Pons (tissue), 1 donor: ENCODE data around the gene AGPAT4.
"Not testable (repeated sequence)": the region's sequence is repeated elsewhere in the genome, so short reads cannot be mapped to it uniquely, and the experiment has no call there.

Experiments used
- DNase-seq: peaks from one replicate; pipeline ENCODE4 v3.0.0-alpha.2; 2016; ENCODE audit warnings: low spot score

AGPAT4 gene, protein sequence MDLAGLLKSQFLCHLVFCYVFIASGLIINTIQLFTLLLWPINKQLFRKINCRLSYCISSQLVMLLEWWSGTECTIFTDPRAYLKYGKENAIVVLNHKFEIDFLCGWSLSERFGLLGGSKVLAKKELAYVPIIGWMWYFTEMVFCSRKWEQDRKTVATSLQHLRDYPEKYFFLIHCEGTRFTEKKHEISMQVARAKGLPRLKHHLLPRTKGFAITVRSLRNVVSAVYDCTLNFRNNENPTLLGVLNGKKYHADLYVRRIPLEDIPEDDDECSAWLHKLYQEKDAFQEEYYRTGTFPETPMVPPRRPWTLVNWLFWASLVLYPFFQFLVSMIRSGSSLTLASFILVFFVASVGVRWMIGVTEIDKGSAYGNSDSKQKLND

GRCh38 chr6:161273752-161274487 is at the start of gene AGPAT4:
Gene AGPAT4, minus strand, starts transcription at chr6:161274061. Its CDS starts 41,848 bp downstream, at chr6:161232213.
- DNase-seq: peak; percentile 98

GRCh38 chr6:161319231-161319630 is 45.4 kb upstream of the AGPAT4 start:
- DNase-seq: peak; percentile 99

DNA sequence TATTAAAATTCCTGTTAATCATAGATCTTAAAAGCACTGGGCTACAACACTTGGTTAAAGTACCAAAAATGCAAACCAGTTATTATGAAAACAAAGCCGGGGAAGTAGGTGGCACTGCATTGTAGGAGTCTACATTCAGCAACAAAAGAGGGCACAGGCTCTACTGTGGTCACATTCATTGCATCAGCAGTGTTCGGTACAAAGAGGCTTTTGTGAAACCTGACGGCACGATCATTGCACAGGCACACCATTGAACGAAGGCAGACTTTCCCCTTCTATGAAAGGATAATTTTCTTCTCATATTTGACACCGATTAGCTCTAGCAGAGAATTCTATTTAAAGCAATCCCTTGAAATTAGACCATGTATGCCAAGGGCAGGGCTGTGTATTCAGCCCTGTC is 44.6 kb upstream of the AGPAT4 start:
- peak; percentile 97 for DNase-seq

DNA sequence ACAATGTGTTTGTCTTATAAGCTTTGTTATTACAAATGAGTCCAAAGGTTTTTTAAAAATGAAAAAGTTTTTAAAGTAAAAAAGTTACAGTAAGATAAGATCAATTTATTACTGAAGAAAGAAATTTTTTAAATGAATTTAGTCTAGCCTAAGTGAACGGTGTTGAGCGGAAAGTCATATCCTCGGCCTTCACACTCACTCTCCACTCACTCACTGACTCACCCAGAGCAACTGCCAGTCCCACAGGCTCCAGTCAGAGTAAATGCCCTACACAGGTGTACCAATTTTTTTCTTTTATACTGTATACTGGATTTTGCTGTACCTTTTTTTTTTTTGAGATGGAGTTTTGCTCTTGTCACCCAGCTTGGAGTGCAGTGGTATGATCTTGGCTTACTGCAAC is 42.7 kb upstream of the AGPAT4 start:
- no peak for DNase-seq

GRCh38 chr6:161315246-161315917 is 41.5 kb upstream of the AGPAT4 start:
- DNase-seq: not testable (repeated sequence)

DNA sequence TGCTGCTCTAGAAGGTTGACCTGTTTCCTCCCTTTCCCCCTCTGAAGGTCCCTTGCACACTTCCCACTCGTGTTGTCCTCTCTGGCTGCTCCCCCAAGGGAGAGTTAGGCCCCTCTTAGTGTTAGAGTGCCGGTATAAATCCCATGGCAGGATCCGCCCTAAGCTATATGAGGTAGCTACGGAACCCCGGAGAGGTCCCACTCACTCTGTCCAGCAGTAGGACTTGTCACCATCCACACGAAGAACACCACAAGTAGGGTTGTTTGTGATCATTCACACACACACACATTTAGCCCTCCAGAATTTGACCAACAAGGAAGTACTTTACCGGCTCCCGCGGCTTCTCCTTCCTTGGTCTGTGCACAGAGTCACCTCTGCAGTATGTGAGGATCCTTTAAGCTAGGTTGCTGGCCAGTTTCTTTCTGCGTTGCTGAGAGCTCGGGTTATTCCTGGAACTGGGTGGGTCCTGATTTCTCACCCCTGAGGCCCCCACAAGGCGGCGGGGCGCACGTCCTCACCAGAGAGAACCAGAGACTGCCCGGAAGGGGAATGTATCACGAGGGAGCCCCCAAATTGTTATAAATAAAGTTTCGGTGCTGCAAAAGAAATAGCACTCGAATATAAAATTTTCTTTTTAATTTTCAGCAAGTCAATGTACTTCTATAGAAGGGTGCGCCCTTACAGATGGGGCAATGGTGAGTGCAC is 40.8 kb upstream of the AGPAT4 start:
- not testable (repeated sequence) for DNase-seq

DNA sequence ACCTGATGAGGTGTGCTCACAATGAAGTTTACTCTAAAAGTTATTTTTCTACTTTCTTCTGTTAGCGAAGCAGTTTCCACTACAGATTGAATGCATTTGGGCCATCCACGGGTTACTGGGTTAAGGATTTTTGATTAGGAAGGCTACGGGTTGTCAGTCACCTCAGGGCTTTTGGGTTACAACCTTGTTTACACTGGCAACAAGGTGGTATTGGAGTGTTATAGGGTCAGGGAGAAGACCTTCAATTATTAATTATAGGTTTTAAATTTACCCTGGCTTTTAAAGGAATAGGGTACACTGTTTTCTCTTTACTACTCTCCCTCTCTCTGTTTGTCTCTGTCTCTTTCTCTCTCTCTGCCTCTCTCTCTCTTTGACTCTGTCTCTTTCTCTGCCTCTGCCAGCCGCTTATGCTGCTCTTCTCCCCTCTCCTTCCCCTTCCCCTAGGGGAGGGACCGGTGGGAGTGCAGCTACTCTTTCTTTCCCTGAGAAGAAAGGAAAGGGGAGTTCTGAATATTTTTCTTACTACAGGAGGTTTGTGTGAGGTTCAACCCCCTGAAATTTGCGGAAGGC is 40.2 kb upstream of the AGPAT4 start:
- DNase-seq: no peak

DNA sequence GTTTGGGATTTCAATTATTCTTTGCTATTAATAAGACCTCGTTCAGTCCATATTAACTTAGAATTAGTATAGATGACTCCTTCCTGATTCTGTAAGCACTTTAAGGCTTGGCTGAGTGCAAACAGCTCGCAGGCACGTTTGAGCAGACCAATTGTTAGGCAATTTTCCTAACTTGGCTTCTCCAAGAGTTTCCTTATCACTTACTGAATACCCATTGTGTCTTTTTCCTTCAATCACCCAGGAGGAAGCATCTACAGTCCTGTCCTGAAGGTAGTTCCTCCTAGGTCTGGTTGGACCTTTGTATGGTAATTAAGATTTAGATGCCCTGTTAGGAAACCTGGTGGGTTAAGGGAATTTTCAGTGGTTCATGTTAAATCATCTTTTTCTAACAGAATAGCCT is 39.6 kb upstream of the AGPAT4 start:
- not testable (repeated sequence) for DNase-seq

GRCh38 chr6:161309774-161310173 is 35.9 kb upstream of the AGPAT4 start:
- DNase-seq: not testable (repeated sequence)

DNA sequence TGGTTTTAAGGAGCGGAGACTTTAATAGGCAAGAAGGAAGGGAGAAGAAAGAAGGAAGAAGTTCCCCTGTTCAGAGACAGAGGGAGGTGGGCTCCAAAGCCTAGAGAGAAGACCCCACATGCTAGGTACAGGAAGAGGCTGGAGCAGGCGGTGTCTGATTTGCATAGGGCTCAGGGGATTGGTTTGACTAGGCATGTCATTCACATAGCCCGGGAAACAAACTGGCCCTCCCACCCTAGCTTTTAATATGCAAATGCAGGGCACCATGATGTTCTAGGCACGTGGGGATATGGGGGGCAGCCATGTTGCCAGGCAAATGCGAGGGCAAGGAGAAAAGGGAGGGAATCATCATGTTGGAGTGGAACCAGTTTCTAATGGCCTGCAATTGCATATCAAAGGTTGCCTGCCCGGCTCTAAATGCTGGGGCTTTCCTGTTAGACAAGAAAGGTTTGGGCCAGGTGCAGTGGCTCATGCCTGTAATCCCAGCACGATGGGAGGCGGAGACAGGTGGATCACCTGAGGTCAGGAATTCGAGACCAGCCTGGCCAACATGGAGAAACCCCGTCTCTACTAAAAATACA is 34.3 kb upstream of the AGPAT4 start:
- DNase-seq: no peak

- DNase-seq: peak; percentile 20
Measured at GRCh38 chr6:161305860-161306259, 32.0 kb upstream of the AGPAT4 start.

- DNase-seq: no peak
Measured at GRCh38 chr6:161303628-161304340, 29.9 kb upstream of the AGPAT4 start.

GRCh38 chr6:161302949-161303348 is 29.1 kb upstream of the AGPAT4 start:
- DNase-seq: no peak

- no peak for DNase-seq
Measured at GRCh38 chr6:161301338-161301737, 27.5 kb upstream of the AGPAT4 start.

DNA sequence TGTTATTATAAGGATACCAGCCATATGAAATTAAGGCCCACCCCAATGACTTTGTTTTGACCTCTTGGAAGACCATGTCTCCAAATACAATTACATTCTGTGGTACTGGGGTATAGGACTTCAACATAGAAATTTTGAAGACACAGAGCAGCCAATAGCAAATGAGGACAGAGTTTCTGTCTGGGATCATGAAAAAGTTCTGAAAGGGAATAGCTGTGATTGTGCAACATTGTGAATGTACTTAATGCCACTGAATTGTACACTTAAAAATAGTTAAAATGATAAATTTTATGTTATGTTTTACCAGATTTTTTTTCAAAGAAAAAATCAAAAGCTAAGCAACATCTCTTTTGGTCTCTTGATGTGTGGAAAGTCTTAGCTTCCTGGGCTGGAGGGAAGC is 27.0 kb upstream of the AGPAT4 start:
- DNase-seq: no peak

- DNase-seq: no peak
Measured at GRCh38 chr6:161299726-161300125, 25.9 kb upstream of the AGPAT4 start.

DNA sequence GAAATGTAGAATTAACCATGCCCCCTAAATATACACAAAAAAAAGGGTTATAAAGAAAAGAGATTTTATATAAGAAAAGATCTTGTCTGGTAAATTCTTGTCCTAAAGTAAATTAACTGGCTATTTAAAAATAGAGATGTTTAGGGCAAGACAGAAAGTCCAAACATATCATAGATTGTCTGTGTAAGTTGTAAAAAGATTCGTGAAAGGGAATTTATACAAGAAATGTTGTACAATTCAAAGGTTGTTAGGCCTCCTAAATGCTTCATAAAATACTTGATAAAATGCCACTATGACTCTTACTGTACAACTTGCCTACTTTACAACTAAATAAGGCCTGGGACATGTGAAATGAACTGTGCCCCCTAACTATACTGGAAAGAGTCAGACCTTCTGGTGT is 21.9 kb upstream of the AGPAT4 start:
- no peak for DNase-seq

- no peak for DNase-seq
Measured at GRCh38 chr6:161292650-161293281, 18.9 kb upstream of the AGPAT4 start.

- DNase-seq: no peak
Measured at GRCh38 chr6:161292145-161292544, 18.3 kb upstream of the AGPAT4 start.

DNA sequence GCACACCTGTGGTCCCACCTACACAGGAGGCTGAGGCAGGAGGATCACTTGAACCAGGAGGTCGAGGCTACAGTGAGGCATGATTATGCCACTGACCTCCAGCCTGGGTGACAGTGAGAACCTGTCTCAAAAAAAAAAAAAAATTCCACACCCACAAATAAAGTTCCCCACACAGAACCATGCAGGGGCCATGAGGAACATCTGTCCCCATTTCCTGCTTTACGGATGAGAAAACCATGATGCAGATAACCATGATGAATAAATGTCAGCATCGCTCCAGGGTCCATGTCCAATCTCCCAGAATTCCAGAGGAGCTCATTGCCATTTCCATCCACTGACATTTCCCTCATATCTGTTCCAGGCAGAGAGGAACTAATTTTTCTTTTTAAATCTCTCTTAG is 16.9 kb upstream of the AGPAT4 start:
- DNase-seq: no peak
